ENCODE measurements around the gene PRMT7. TPM values are rescaled to one million over a fixed set of nuclear protein-coding genes. Genes with fewer than 3 reads are reported as not detected.

PRMT7 gene
- total RNA-seq, 4 donors from 2014 or later: 11.5 to 34.9 (median 27.4) TPM

GRCh38 chr16:68348639-68349445 is 38.0 kb downstream of the PRMT7 start:
- no peaks in the 10 kb centered on the region for H3K9me3 ChIP-seq
- H3K27ac ChIP-seq: no peak overlapping the region
- 85 to 94% methylated on average over 13 to 17 of the region's 27 CpGs for WGBS, 2 donors (ENCODE audit: low coverage in 1 of 2)
- no peaks in the 10 kb centered on the region for H3K27me3 ChIP-seq
- H3K4me3 ChIP-seq: no peak overlapping the region
- ATAC-seq: no peak
- no peaks in the 10 kb centered on the region for H3K4me1 ChIP-seq
- H3K36me3 ChIP-seq: peaks cover 0 to 96% of the 10 kb centered on the region in 2 donors
- TF ChIP-seq POLR2A (IDR thresholded peaks at IDR 0.05) (no peak), EP300 (IDR thresholded peaks at IDR 0.05) (no peak), CTCF (IDR thresholded peaks at IDR 0.05) (no peak), POLR2AphosphoS5 (IDR thresholded peaks at IDR 0.05) (no peak)

- H3K27ac ChIP-seq: no peak overlapping the region
- H3K4me1 ChIP-seq: no peaks in the 10 kb centered on the region
- TF ChIP-seq POLR2AphosphoS5 (IDR thresholded peaks at IDR 0.05) (no peak), POLR2A (IDR thresholded peaks at IDR 0.05) (no peak), CTCF (IDR thresholded peaks at IDR 0.05) (no peak), EP300 (IDR thresholded peaks at IDR 0.05) (no peak)
- no peaks in the 10 kb centered on the region for H3K9me3 ChIP-seq
- H3K4me3 ChIP-seq: no peak overlapping the region
- no peak for ATAC-seq
- no peaks in the 10 kb centered on the region for H3K27me3 ChIP-seq
- WGBS, 2 donors (ENCODE audit: low coverage in 1 of 2): 85 to 95% methylated on average over 8 of the region's 10 CpGs
- peaks cover 0 to 100% of the 10 kb centered on the region in 2 donors for H3K36me3 ChIP-seq
Measured at GRCh38 chr16:68349838-68350410, 39.1 kb downstream of the PRMT7 start.

GRCh38 chr16:68350813-68351350 is 40.1 kb downstream of the PRMT7 start:
- Histone ChIP-seq H3K9me3 (no peaks in the 10 kb centered on the region), H3K36me3 (peaks cover 0 to 100% of the 10 kb centered on the region in 2 donors), H3K4me3 (no peak overlapping the region), H3K4me1 (no peaks in the 10 kb centered on the region), H3K27me3 (no peaks in the 10 kb centered on the region), H3K27ac (no peak overlapping the region)
- TF ChIP-seq POLR2AphosphoS5 (IDR thresholded peaks at IDR 0.05) (no peak), POLR2A (IDR thresholded peaks at IDR 0.05) (no peak), EP300 (IDR thresholded peaks at IDR 0.05) (no peak), CTCF (IDR thresholded peaks at IDR 0.05) (no peak)
- ATAC-seq: no peak
- 81 to 85% methylated on average over 4 to 10 of the region's 10 CpGs for WGBS, 2 donors (ENCODE audit: low coverage in 1 of 2)

- H3K4me3 ChIP-seq: no peak overlapping the region
- H3K27ac ChIP-seq: no peak overlapping the region
- no peak for ATAC-seq
- H3K4me1 ChIP-seq: no peaks in the 10 kb centered on the region
- TF ChIP-seq POLR2AphosphoS5 (IDR thresholded peaks at IDR 0.05) (no peak), POLR2A (IDR thresholded peaks at IDR 0.05) (no peak), CTCF (IDR thresholded peaks at IDR 0.05) (no peak), EP300 (IDR thresholded peaks at IDR 0.05) (no peak)
- H3K27me3 ChIP-seq: no peaks in the 10 kb centered on the region
- peaks cover 0 to 100% of the 10 kb centered on the region in 2 donors for H3K36me3 ChIP-seq
- WGBS, 2 donors (ENCODE audit: low coverage in 1 of 2): 68 to 84% methylated on average over 3 to 4 of the region's 11 CpGs
- H3K9me3 ChIP-seq: no peaks in the 10 kb centered on the region
Measured at GRCh38 chr16:68351463-68351862, 40.6 kb downstream of the PRMT7 start.

All from gastroesophageal sphincter (tissue), 4 donors.